HEK293 (cell line): ENCODE data around the gene SSTR1.

Experiments used
- CTCF ChIA-PET: fragments of 350-600 bp; formaldehyde crosslinking; extraction: SDS; loops from one replicate; lab custom pipeline; 2021; ENCODE audit warnings: antibody characterized with exemption; lab: Yijun Ruan, JAX
- POLR2A ChIA-PET: fragments of 300-600 bp; formaldehyde crosslinking; extraction: SDS; loops from one replicate; lab custom pipeline; 2020; ENCODE audit warnings: antibody characterized with exemption, inconsistent platforms; lab: Yijun Ruan, JAX
- H3K27ac ChIP-seq: fragments of 200-500 bp; sonication (Bioruptor generic); 2 replicates; pipeline ENCODE4 v1.5.1; 2014; ENCODE audit warnings: low read depth, low read length, control low read depth, inconsistent platforms; ENCODE audit errors: extremely low read depth
- H3K36me3 ChIP-seq, 2 experiments: fragments of 200-500 bp in 1 of 2; sonication (Bioruptor generic) in 1 of 2; 1 replicate in 1 of 2; 2 replicates in 1 of 2; pipeline ENCODE4 v1.5.1; 2014 to 2017; ENCODE audit warnings: inconsistent platforms in 2 of 2, low read length in 2 of 2; ENCODE audit not compliant: control insufficient read depth in 2 of 2, insufficient read depth in 1 of 2
- H3K4me1 ChIP-seq: fragments of 200-500 bp; sonication (Bioruptor generic); 2 replicates; pipeline ENCODE4 v1.5.1; 2014; ENCODE audit warnings: mild to moderate bottlenecking, low read length, inconsistent platforms; ENCODE audit not compliant: control insufficient read depth, insufficient read depth
- H3K4me3 ChIP-seq: 2 replicates; pipeline ENCODE4 v1.5.1; 2011; ENCODE audit warnings: low read depth, mild to moderate bottlenecking, control low read depth, low read length, moderate library complexity
- H3K9me3 ChIP-seq: fragments of 200-500 bp; sonication (Bioruptor generic); 2 replicates; pipeline ENCODE4 v1.5.1; 2014; ENCODE audit warnings: low read depth, low read length, inconsistent platforms; ENCODE audit not compliant: control insufficient read depth, insufficient read depth
- GFI1B ChIP-seq: fragments of 450-650 bp; formaldehyde crosslinking; IDR thresholded peaks from 2 replicates; pipeline ENCODE4 v1.5.1; 2016; ENCODE audit warnings: missing biosample characterization, missing genetic modification characterization
- GLI4 ChIP-seq: fragments of 450-650 bp; formaldehyde crosslinking; IDR thresholded peaks from 2 replicates; pipeline ENCODE4 v1.5.1; 2016; ENCODE audit warnings: missing biosample characterization, missing genetic modification characterization
- HOXA7 ChIP-seq: sonication (generic); formaldehyde crosslinking; IDR thresholded peaks from 2 replicates; pipeline ENCODE4 v1.8.1; 2022; ENCODE audit warnings: missing genetic modification reagents, borderline replicate concordance
- SCRT1 ChIP-seq: fragments of 450-650 bp; formaldehyde crosslinking; IDR thresholded peaks from 2 replicates; pipeline ENCODE4 v1.5.1; 2016; ENCODE audit warnings: missing biosample characterization, missing genetic modification characterization, borderline replicate concordance
- TRIM28 ChIP-seq: IDR thresholded peaks from 2 replicates; pipeline ENCODE4 v1.6.1; 2011; ENCODE audit warnings: low read length, control low read depth, borderline replicate concordance
- ZFP3 ChIP-seq: fragments of 450-650 bp; formaldehyde crosslinking; IDR thresholded peaks from 2 replicates; pipeline ENCODE4 v1.5.1; 2016; ENCODE audit warnings: low read depth, missing biosample characterization, missing genetic modification characterization
- ZFP37 ChIP-seq: fragments of 450-650 bp; formaldehyde crosslinking; IDR thresholded peaks from 2 replicates; pipeline ENCODE4 v1.5.1; 2016; ENCODE audit warnings: missing biosample characterization, missing genetic modification characterization
- ZNF155 ChIP-seq: fragments of 450-650 bp; formaldehyde crosslinking; IDR thresholded peaks from 2 replicates; pipeline ENCODE4 v1.5.1; 2016; ENCODE audit warnings: missing biosample characterization, missing genetic modification characterization
- ZNF174 ChIP-seq: fragments of 450-650 bp; formaldehyde crosslinking; IDR thresholded peaks from 2 replicates; pipeline ENCODE4 v1.5.0; 2017; ENCODE audit warnings: missing biosample characterization, mild to moderate bottlenecking, missing genetic modification characterization
- ZNF175 ChIP-seq: fragments of 450-650 bp; formaldehyde crosslinking; IDR thresholded peaks from 2 replicates; pipeline ENCODE4 v1.5.1; 2016; ENCODE audit warnings: missing biosample characterization, missing genetic modification characterization
- ZNF23 ChIP-seq: fragments of 450-650 bp; formaldehyde crosslinking; IDR thresholded peaks from 2 replicates; pipeline ENCODE4 v1.5.1; 2016; ENCODE audit warnings: missing biosample characterization, missing genetic modification characterization, borderline replicate concordance
- ZNF266 ChIP-seq: fragments of 450-650 bp; formaldehyde crosslinking; IDR thresholded peaks from 2 replicates; pipeline ENCODE4 v1.5.1; 2016; ENCODE audit warnings: missing biosample characterization, missing genetic modification characterization, low read depth
- ZNF274 ChIP-seq, 2 experiments: fragments of 200-500 bp in 1 of 2; fragments of 450-650 bp in 1 of 2; sonication (Bioruptor generic) in 1 of 2; formaldehyde crosslinking in 1 of 2; IDR thresholded peaks; 2 replicates each; pipeline versions ENCODE4 v1.5.1 to v1.6.1; 2014 to 2016; ENCODE audit warnings: borderline replicate concordance in 1 of 2, inconsistent platforms in 1 of 2, low read length in 1 of 2, missing biosample characterization in 1 of 2, missing genetic modification characterization in 1 of 2
- ZNF354C ChIP-seq: fragments of 450-650 bp; formaldehyde crosslinking; IDR thresholded peaks from 2 replicates; pipeline ENCODE4 v1.5.1; 2016; ENCODE audit warnings: missing biosample characterization, missing genetic modification characterization, low read depth, borderline replicate concordance
- ZNF426 ChIP-seq: fragments of 450-650 bp; formaldehyde crosslinking; IDR thresholded peaks from 2 replicates; pipeline ENCODE4 v1.5.1; 2017; ENCODE audit warnings: missing biosample characterization, missing genetic modification characterization, mild to moderate bottlenecking, inconsistent platforms, moderate library complexity
- ZNF433 ChIP-seq: fragments of 450-650 bp; formaldehyde crosslinking; IDR thresholded peaks from 2 replicates; pipeline ENCODE4 v1.5.1; 2016; ENCODE audit warnings: missing biosample characterization, missing genetic modification characterization, low read depth
- ZNF48 ChIP-seq: fragments of 450-650 bp; formaldehyde crosslinking; IDR thresholded peaks from 2 replicates; pipeline ENCODE4 v1.5.1; 2016; ENCODE audit warnings: missing biosample characterization, missing genetic modification characterization
- ZNF514 ChIP-seq: fragments of 450-650 bp; formaldehyde crosslinking; IDR thresholded peaks from 2 replicates; pipeline ENCODE4 v1.5.1; 2016; ENCODE audit warnings: missing biosample characterization, missing genetic modification characterization
- ZNF530 ChIP-seq: fragments of 450-650 bp; formaldehyde crosslinking; IDR thresholded peaks from 2 replicates; pipeline ENCODE4 v1.5.1; 2016; ENCODE audit warnings: low read depth, missing biosample characterization, missing genetic modification characterization
- ZNF544 ChIP-seq: fragments of 450-650 bp; formaldehyde crosslinking; IDR thresholded peaks from 2 replicates; pipeline ENCODE4 v1.5.0; 2017; ENCODE audit warnings: missing biosample characterization, missing genetic modification characterization
- ZNF600 ChIP-seq: fragments of 450-650 bp; formaldehyde crosslinking; IDR thresholded peaks from 2 replicates; pipeline ENCODE4 v1.5.1; 2016; ENCODE audit warnings: missing biosample characterization, missing genetic modification characterization
- ZNF623 ChIP-seq: fragments of 450-650 bp; formaldehyde crosslinking; IDR thresholded peaks from 2 replicates; pipeline ENCODE4 v1.5.1; 2016; ENCODE audit warnings: missing biosample characterization, missing genetic modification characterization
- ZNF670 ChIP-seq: fragments of 450-650 bp; formaldehyde crosslinking; IDR thresholded peaks from 2 replicates; pipeline ENCODE4 v1.5.1; 2016; ENCODE audit warnings: missing biosample characterization, missing genetic modification characterization, low read depth
- ZNF692 ChIP-seq: fragments of 450-650 bp; formaldehyde crosslinking; IDR thresholded peaks from 2 replicates; pipeline ENCODE4 v1.5.1; 2016; ENCODE audit warnings: missing biosample characterization, missing genetic modification characterization
- ZNF777 ChIP-seq: fragments of 450-650 bp; formaldehyde crosslinking; IDR thresholded peaks from 2 replicates; pipeline ENCODE4 v1.5.1; 2017; ENCODE audit warnings: missing biosample characterization, missing genetic modification characterization, borderline replicate concordance
- ZNF792 ChIP-seq: fragments of 450-650 bp; formaldehyde crosslinking; IDR thresholded peaks from 2 replicates; pipeline ENCODE4 v1.5.1; 2016; ENCODE audit warnings: missing biosample characterization, missing genetic modification characterization
- ZNF830 ChIP-seq: fragments of 450-650 bp; IDR thresholded peaks from 2 replicates; pipeline ENCODE4 v1.5.0; 2018; ENCODE audit warnings: missing biosample characterization, missing genetic modification characterization, low read depth, mild to moderate bottlenecking, moderate library complexity
- TF ChIP-seq, protein P1 (sequence below): fragments of 450-650 bp; formaldehyde crosslinking; IDR thresholded peaks from 2 replicates; pipeline ENCODE4 v1.5.1; 2016; ENCODE audit warnings: missing biosample characterization, missing genetic modification characterization
- TF ChIP-seq, protein P2 (sequence below): fragments of 450-650 bp; formaldehyde crosslinking; IDR thresholded peaks from 2 replicates; pipeline ENCODE4 v1.5.1; 2017; ENCODE audit warnings: missing biosample characterization, missing genetic modification characterization

The SSTR1 gene

GRCh38 chr14:38257507-38257906 is 49.8 kb downstream of the SSTR1 start:
- TF ChIP-seq, protein P1, sequence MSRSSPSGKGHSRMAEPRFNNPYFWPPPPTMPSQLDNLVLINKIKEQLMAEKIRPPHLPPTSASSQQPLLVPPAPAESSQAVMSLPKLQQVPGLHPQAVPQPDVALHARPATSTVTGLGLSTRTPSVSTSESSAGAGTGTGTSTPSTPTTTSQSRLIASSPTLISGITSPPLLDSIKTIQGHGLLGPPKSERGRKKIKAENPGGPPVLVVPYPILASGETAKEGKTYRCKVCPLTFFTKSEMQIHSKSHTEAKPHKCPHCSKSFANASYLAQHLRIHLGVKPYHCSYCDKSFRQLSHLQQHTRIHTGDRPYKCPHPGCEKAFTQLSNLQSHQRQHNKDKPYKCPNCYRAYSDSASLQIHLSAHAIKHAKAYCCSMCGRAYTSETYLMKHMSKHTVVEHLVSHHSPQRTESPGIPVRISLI (tag by site-specific recombination) = no peak
- no peak for TF ChIP-seq SCRT1
- no peak for TF ChIP-seq ZNF175 (tag by site-specific recombination)
- no peak for TF ChIP-seq ZNF623 (tag by site-specific recombination)
- TF ChIP-seq, protein P2, sequence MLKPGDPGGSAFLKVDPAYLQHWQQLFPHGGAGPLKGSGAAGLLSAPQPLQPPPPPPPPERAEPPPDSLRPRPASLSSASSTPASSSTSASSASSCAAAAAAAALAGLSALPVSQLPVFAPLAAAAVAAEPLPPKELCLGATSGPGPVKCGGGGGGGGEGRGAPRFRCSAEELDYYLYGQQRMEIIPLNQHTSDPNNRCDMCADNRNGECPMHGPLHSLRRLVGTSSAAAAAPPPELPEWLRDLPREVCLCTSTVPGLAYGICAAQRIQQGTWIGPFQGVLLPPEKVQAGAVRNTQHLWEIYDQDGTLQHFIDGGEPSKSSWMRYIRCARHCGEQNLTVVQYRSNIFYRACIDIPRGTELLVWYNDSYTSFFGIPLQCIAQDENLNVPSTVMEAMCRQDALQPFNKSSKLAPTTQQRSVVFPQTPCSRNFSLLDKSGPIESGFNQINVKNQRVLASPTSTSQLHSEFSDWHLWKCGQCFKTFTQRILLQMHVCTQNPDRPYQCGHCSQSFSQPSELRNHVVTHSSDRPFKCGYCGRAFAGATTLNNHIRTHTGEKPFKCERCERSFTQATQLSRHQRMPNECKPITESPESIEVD = no peak
- no peak for TF ChIP-seq ZNF830
- no peak for TF ChIP-seq ZNF48
- no peak for TF ChIP-seq ZNF23 (tag by site-specific recombination)
- no peak for TF ChIP-seq ZNF544 (tag by site-specific recombination)
- TF ChIP-seq ZNF792 (tag by site-specific recombination) = no peak
- no peak for TF ChIP-seq ZNF354C
- TF ChIP-seq ZNF433 (tag by site-specific recombination) = no peak
- no peak for TF ChIP-seq ZNF274 (IDR thresholded peaks at IDR 0.05; ENCODE audit: low read length)
- no peak for TF ChIP-seq ZNF274 (tag by site-specific recombination; IDR thresholded peaks at IDR 0.05; ENCODE audit: borderline replicate concordance)
- no peak for TF ChIP-seq ZNF530 (tag by site-specific recombination)
- no peak for TF ChIP-seq ZNF692
- TF ChIP-seq HOXA7 (CRISPR knock-in tag) = no peak
- TF ChIP-seq ZFP3 (tag by site-specific recombination) = no peak
- Histone ChIP-seq H3K36me3 (no peaks in the 10 kb centered on the region), H3K4me3 (no peak overlapping the region), H3K27ac (no peak overlapping the region), H3K9me3 (no peaks in the 10 kb centered on the region), H3K4me1 (no peaks in the 10 kb centered on the region)
- ChIA-PET CTCF (interaction anchor here (0.6 kb wide), 1 partner anchor 22 kb away, joined by 3 read pairs; no protein-coding TSS in a partner anchor), POLR2A (no interaction called here)

GRCh38 chr14:38261620-38262019 is 53.9 kb downstream of the SSTR1 start:
- CTCF ChIA-PET = interaction anchor here (0.7 kb wide), 1 partner anchor 54 kb away, joined by 3 read pairs; no protein-coding TSS in a partner anchor
- POLR2A ChIA-PET = no interaction called here
- Histone ChIP-seq H3K4me3 (no peak overlapping the region), H3K27ac (no peak overlapping the region), H3K4me1 (no peaks in the 10 kb centered on the region), H3K36me3 (no peaks in the 10 kb centered on the region), H3K9me3 (no peaks in the 10 kb centered on the region)
- TF ChIP-seq ZNF155 (tag by site-specific recombination) (no peak), ZNF433 (tag by site-specific recombination) (no peak), ZNF426 (no peak), GFI1B (tag by site-specific recombination) (no peak), ZNF514 (tag by site-specific recombination) (no peak), ZFP37 (tag by site-specific recombination) (no peak), TRIM28 (no peak), ZNF777 (tag by site-specific recombination) (no peak), ZNF174 (tag by site-specific recombination) (no peak), GLI4 (tag by site-specific recombination) (no peak), ZNF600 (no peak), ZNF670 (tag by site-specific recombination) (no peak), ZNF266 (tag by site-specific recombination) (no peak)
